Cortex of kidney (tissue), 1 donor: ENCODE measurements around the gene BMPR1A.
"Not testable (repeated sequence)": the region's sequence is repeated elsewhere in the genome, so short reads cannot be mapped to it uniquely, and the experiment has no call there.

Experiments used
- DNase-seq: peaks from one replicate; lab custom pipeline; 2025; lab: John Stamatoyannopoulos, UW

The BMPR1A gene

DNA sequence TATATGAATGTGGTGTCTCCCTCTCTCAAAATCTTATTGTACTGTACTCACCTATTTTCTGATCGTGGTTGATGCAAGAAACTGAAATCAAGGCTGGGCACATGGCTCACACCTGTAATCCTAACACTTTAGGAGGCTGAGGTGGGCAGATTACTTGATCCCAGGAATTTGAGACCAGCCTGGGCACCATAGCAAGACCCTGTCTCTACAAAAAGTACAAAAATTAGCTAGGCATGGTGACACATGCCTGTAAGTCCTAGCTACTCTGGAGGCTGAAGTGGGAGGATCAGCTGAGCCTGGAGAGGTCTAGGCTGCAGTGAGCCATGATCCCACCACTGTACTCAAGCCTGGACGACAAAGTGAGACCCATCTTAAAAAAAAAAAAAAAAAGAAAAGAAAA, 185.0 kb downstream of the BMPR1A start:
- DNase-seq, result no peak

DNA sequence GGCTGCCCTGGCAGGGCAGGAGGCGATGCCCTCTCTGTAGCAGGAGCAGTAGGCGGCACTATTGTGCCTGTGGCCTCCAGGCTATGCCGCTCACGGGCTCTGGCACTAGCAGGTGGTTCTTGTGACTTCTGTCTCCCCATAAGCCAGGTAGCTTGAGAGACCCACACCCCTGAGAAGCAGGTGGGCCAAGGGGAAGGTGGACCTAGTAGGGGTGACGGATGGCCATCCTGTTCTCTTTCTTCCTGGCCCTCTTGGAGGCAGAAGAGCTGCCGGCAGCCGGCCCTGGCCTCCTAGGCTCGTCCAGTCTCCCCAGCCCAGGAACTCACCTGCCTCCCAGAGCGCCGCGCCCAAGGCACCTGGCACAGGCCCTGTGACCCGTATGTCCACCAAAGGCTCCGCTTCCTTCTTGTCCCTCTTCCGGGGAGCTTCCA, 185.6 kb downstream of the BMPR1A start:
- DNase-seq, result no peak

DNA sequence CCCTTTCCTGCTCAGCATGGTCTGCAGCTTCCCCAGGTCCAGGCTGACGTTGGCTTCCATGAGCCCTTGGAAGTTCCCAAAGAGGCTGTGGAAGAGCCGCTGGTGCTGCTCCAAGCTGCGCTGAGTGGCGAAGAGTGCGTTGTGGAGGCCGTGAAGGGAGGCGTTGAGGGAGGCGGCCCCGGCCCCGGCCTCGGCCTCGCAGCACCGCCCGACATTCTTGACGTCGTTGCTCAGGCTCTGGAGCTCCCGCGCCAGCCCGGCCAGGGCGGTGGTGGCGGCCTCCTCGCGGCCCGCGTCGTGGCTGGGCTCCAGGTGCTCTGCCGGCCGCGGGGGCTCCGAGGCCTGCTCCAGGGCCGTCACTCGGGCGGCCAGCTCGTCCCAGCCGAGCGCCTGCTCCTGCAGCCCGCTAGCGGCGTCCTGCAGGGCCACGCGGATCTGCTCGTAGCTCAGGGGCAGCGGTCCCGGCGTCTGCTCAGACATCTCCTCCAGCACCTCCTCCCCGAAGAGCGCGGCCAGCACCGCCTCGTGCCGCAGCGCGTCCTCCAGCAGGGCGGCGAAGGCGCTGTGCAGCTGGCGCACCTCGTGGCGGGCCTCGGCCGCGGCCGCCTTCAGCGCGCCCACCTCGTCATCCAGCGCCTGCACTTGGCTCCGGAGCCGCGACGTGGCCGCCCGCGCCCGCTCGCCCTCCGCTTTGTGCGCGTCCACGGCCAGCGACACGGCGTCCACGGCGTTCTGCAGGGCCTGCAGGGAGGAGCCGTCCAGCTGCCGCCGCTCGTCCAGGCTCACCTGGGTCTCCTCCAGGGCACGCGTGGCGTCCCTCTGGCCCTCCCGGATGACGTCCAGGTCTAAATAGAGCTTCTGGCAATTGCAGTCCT, 186.3 kb downstream of the BMPR1A start:
- DNase-seq, result no peak

DNA sequence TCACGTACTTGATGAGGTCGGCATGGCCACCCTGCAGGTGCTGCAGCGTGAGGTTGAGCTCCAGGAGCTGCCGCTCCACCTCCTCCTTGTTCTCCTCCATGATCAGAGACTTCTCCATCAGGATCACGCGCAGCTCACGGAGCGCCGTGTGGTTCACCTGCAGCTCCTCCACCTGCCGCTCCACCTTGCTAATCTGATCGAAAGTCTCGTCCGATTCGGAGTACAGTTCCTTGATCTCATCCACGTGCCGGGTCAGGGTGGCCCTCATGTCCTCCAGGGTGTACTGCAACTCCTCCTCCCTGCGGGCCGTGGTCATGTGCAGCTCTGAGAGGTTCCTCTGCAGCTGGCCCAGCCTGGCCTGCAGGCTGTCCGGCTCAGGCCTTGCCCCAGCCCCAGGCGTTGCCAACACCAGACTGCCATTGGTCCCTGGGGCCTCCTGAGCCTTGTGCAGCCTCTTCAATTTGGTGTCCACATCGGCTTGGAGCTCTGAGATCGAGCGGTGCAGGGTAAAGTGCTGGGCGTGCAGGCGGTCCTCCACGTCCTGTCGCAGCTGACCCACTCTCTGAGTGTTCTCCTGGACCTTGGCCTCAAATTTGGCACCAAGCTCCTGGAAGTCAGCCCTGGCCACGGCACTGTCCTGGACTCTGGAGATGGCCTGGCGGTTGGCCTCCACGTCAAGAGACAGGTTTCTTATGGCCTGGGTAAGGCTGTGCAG, 187.1 kb downstream of the BMPR1A start:
- DNase-seq, result no peak

DNA sequence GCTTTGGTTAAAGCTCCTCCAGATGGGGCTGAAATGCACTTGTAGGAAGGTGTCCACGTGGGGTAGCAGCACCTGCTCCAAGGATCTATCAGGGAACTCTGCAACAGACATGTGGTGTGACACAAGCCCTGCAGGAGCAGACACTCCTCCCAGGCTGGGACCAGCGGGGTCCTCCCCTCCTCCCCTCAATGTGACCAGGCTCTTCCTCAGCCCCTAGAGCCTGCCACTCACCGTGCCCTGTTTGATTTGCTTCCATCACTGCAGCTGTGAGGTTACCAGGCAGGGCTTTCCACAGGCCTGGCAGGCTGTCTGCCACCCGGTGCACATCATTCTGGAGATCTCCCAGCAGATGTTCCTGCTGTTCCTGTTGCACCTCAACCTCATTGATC, 187.6 kb downstream of the BMPR1A start:
- DNase-seq, result no peak

DNA sequence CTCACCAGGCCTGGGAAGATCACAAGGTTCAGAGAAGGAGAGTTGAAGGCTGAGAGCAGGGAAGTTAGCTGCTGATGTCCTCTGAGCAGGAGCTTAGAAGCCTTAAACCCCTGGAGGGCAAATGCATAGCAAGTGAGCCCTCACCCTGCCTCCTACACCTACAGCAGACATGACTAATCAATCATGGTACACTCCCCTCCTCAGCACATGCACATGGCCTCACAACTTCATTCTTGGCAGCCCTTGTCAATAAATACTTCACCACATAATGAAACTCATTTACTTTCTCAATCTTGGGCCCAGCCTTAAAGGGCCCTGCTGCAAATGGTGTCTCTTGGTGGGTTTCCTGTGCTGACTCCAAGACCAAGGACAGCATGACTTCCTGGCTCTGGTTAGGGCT, 188.1 kb downstream of the BMPR1A start:
- DNase-seq, result no peak

DNA sequence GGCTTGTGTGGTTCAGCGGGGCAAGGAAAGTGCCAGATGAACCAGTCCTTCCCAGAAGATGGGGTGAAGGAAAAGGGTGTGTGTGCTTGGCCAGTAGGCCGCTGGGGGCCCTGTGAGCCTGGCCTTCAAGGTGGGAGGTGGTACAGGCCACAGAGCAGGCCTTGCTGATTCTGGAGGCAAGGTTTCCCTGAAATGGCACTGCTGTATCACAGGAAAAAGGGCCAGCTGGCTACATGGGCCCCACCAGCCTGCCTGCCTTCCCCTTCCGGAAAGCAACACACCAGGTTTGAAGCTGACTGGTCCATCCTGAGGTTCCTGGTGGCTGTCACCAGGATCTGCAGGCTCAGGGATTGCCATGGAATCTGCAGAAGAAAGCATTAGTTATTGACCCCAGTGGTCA, 188.5 kb downstream of the BMPR1A start:
- DNase-seq, result no peak

DNA sequence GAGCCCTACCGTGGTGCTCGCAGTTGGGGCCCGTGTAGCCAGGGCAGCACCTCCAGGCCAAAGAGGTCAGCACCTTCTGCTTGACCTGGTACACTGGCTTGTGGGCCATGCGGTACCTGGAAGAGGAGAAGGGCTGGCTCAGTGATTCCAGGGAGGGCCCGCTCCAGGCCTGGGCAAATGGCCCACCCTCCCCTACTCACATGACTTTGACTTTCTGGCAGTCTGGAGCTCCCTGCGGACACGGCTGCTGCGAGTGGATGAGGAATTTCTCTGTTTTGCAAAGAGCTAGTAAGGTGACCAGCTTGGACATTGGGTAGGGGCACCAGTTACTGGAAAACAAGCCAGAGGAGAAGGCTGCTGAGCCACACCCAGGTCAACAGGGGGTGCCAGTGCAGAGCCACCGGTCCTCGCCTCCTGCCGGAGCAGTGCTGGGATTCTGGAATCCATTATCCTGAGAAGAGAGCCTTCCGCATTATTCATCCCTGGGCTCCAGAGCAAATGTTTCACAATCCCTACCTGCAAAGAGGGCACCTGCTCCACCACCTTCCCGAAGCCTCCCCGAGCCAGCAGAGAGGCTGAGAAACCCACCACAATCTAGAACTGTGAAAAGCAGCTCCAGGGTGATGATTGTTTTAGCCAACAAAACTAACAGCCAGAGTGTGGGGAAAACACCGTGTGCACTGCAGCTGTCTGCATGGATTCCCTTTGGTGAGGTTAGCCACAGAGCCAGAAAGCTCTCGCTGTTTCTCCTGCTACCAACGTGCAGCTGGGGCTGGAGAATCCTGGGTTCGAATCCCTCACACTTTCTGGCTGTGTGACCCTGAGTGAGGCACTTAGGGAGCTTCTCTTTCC, 189.2 kb downstream of the BMPR1A start:
- no peak for DNase-seq

DNA sequence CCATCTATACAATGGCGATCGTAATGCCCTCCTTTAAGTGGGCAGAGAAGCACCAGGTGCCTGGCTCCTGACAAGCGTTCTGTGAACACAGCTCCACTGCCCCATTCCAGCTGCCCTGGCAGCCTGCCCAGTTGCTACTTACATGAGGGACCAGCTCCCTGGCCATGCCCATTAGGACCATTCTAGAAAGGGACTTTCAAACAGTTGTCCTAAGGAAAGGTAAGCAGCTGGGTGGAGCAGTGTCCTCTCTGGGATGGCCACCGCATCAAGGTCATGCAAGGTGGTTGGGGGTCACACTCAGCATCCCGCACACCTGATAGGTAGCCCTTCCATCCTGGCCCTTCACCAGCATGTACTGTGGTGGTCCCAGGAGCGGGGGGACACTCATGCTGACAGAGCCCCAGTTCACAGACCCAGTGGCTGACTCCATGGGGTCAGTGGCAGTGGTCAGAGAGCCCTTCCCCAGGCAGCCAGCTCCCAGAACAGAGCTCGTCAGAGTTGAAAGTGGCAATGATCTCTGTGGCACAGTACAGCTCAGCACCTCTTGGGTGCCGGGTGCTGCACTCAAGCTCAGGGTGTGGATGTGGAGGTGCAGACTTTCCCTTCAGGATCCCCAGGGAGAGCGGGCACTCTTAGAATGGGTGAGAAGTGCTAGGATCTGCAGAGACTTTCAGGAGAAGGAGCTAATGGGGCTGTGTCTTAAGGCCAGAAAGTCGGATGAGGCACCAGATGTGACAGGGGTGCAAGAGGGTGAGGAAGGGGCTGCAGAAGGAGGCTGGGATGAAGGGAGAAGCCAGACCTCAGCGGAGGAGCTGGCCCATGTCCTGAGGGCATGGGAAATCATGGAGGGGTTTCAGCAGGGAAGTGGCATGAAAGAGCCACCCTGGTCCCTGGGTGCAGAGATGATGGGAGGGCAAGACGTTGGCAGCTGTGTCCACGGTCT, 190.1 kb downstream of the BMPR1A start:
- DNase-seq, result no peak

DNA sequence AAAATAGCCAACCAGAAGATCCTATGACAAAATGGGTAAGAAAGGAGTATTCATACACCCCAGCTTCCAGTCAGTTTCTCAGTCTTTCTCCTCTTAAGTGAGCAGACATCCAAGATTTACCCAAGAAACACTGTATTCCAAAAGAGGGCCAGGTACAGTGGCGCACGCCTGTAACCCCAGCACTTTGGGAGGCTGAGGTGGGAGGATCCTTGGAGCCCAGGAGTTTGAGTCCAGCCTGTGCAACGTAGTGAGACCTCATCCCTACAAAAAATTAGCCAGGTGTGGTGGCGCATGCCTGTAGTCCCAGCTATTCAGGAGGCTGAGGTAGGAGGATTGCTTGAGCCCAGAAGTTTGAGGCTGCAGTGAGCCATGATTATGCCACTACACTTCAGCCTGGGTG, 191.4 kb downstream of the BMPR1A start:
- not testable (repeated sequence) for DNase-seq

DNA sequence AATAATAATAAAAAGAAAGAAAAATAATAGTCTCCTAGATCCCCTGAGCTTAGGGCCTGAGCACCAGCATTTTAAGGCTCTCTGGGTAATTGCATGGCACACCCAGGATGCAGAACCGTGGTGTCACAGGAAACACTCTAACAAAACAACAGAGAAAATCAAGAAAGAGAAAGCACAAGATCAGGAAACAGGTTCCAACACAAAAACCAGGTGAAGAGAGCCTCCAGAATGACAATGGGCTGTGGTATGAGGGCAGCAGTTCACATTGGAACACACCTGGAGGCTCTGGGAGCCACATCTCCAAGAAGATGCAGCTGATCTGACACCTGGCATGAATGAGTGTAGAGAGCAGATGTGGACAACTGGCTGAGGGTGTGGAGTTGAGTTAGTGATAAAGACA, 193.9 kb downstream of the BMPR1A start:
- DNase-seq, result no peak

DNA sequence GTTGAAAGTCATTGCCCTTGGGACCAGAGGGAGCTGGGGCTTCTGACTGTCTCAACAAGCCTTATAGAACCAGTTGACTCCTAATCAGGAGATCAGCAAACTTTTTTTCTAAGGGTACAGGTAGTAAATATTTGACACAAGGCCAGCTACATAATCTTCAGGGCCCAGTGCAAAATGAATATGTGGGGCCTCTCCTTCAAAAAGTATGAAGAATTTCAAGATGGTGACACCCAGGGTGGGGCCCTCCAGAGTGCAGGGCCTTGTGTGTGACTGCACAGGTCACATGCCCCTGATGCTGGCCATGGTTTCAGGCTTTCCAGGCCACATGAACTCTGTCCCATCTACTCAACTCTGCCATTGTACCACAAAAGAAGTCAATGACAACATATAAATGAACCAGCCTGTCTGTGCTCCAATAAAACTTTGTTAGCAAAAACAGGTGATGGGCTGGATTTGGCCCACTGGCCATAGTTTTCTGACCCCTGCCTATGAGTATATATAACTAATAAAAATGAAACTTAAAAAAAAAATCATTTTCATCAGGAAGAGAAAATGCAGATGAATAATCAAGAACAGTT, 194.9 kb downstream of the BMPR1A start:
- DNase-seq, result no peak

DNA sequence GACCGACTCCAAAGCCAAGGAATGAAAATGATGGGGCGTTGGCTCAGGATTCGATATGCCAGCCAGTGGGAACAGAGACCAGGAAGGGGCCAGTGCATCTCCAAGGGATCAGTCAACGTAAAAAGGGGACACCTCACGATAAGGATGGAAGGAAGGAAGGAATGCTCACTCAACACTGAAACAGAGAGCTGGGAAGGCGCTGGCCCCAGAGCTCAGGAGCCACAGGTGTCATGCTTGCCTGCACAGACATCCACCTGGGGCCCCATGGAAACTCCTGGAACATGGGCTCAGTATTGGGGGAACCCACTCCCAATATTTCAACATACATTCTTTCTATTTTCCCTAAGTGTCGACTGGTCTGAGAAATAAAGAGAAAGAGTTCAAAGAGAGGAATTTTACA, 195.7 kb downstream of the BMPR1A start:
- no peak for DNase-seq

DNA sequence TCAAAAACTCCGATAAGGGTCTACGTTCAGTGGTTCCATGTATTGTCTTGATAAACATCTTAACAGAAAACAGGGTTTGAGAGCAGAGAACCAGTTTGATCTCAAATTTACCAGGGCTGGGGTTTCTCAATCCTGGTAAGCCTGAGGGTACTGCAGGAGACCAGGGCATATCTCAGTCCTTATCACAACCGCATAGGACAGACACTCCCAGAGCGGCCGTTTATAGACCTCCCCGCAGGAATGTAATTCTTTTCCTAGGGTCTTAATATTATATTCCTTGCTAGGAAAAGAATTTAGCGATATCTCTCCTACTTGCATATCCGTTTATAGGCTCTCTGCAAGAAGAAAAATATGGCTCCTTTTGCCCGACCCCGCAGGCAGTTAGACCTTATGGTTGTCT, 196.3 kb downstream of the BMPR1A start:
- not testable (repeated sequence) for DNase-seq

DNA sequence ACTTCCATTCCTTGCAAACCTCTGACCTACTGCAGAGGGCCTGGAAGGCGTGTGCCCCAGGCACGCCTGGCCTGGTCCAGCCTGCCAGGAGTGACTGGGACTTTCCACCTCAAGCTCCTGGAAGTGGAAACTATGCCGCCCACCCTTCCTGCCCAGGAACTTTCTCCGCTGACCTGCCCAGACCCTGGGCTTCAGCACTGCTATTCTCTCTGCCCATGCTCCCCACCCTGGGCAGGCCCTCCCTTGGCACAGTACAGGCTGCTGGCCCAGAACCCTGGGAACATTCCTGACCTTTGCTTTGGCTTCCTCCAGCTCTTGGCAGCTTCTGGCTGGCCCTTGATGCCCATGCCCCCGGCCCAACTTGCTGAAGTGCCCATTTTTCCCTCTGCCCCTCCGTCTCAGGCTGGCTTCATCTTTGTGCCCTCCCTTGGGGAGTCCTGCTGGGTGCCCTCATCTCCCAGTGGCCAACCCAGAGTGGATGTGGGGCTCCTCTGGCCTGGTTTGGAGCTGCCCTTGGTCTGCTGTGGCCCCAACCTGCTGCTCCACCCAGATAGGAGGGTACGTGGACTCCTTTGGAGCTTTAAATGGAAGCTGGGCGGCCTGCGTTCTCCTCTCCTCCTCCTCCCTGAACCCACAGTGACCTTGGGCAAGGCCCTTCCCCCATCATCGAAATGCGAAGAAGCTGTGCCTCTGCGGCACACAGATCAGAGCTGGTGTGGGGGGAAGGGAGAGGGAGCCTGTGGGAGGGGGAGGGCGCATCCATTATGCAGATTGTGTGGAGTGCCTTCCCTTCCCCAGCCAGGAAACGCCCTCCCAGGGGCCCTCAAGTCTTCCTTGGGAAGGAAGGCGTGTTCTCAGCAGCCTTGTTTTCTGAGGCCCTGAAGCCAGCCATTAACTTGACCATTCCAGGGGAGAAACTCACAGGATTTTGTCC, 197.6 kb downstream of the BMPR1A start:
- DNase-seq, result no peak

DNA sequence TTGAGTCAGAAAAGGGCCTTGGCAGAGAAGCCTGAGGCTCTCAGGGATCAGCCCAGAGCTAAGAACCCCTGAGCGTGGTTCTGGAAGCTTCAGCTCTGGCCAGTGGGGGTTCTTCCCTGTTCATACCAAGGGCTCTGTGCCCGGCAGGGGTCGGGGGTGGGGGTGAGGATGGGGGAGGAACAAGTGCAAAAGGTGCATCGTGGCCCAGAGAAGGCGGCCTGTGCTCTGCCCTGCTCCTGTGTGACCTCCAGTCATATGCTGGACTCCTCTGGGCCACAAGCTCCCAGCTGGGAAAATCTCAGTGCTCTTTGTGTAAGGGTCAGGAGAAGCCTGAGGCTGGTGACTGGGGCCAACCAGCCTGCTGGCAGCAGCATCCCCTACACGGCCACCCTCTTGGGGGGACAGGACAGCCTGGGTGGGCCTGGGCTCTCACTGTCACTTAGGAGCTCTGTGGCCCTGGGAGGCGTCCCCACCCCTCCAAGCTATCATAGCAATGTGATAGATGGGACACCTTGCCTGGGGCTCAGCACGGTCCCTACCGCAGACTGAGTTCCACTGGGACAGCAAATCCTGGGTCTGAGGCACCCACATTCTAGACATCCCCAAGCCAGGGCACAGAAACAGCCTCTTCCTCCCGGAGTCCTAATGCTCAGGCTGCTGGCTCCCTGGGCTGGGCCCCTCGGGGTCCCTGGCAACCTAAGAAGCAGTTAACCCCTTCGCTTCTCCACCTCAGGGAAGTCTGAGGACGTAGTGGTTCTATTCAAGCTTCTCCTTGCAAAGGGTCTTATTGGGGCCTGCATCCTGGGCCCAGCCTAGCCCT, 198.5 kb downstream of the BMPR1A start:
- no peak for DNase-seq

DNA sequence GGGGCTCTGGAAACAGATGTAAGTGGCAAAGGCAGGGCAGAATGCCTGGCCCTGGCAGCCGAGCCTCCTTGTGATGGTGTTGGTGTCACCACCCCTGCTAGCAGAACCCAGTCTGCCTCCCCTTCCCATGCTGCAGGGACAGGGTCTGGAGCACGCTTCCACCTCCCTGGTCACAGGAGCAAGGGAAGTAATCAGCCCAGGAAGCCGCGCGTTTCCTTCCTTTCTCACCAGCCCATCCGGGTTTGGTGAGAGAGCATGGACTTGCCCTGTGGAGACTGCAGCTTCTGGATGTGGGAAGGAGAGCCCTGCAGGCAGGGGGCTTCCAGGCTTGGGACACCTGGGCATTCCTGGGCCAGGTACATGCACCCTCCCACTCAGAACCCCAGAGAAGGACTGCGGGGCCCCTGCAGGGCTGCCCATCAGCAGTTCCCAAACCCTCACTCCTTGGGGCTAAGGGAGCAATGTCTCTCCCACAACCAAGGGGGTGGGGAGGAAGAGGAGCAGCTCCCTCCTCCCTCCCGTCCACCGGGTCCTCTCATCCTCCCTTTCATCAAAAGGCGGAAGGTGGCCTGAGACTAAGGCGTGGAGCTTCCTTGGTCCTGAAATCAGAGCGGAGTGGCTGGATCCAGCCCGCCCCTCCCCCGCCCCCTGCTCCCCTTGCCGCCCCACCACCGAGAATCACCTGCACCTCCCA, 199.2 kb downstream of the BMPR1A start:
- DNase-seq, result no peak

DNA sequence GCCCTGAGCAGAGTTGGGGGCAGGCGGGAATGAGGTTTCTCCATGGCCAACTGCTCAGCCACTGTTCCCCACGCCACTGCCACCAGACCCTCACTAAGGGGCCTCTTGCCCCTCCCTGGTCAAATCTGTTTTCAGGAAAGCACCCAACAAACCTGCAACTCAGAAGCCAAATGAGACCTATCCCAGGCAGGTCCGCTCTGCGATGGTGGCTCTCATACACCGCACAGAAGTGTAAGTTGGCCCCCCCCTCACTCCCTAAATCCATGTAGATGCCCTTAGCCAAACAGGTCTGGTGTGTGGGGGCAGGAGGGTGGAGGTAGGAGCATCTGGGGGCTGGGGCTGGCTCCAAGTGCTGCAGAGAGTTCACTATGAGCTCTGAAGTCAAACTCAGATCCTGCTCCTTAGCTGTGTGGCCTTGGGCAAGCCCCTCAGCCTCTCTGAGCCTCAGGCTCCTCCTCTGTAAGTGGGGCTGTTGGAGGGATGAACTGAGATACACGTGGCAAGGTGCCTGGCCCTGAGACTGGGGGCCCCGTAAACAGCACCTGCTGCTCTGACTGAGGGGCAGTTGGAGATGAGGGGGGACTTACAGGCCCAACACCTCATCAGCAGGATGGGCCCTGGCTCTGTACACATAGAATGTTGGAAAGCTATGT, 199.9 kb downstream of the BMPR1A start:
- no peak for DNase-seq
